ENCODE data around the gene HBEGF. TPM values are rescaled to one million over a fixed set of nuclear protein-coding genes. Genes with fewer than 3 reads are reported as not detected.
A peak's percentile ranks its signal among the peaks of the same experiment; 100 is the strongest.

The HBEGF gene
- total RNA-seq, 2 experiments from 2014 or later = 12.6 to 13.5 TPM

DNA sequence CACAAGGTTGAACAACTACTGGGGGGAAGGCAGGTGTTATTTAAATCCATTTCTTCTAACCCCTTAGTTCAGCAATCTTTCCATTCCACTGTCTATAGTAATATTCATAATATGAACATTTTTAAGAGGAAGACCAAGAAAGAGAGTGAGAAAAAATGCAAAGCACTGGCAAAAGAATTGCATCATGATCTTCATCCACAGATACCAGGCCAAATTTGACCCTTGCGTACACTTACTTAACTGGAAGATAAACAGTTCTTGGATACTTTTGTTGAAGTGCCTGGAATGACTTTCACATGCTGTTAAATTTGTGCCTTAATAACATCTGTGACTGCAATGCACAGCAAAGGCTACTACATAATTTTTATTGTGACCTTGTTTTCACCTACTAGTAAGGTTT lies 45.3 kb downstream of the HBEGF start:
- H3K4me3 Mint-ChIP-seq = peak overlapping the region; percentile 6
- H3K9me3 Mint-ChIP-seq (ENCODE audit: insufficient read depth) = no peaks in the 10 kb centered on the region
- POLR2A ChIA-PET = no interaction called here
- H3K36me3 Mint-ChIP-seq (ENCODE audit: low read depth) = peaks cover 20% of the 10 kb centered on the region
- no peak for ATAC-seq
- peaks cover 33% of the 10 kb centered on the region for H3K4me1 Mint-ChIP-seq (ENCODE audit: low read depth)
- peaks cover 9% of the 10 kb centered on the region for H3K27me3 Mint-ChIP-seq (ENCODE audit: low read depth)
- no peak for DNase-seq
- H3K27ac Mint-ChIP-seq = no peak overlapping the region
- CTCF ChIA-PET = interaction anchor here (0.9 to 4.8 kb wide), 3 partner anchors 29 to 332 kb away, joined by 3 to 27 read pairs (median 6); no protein-coding TSS in a partner anchor

DNA sequence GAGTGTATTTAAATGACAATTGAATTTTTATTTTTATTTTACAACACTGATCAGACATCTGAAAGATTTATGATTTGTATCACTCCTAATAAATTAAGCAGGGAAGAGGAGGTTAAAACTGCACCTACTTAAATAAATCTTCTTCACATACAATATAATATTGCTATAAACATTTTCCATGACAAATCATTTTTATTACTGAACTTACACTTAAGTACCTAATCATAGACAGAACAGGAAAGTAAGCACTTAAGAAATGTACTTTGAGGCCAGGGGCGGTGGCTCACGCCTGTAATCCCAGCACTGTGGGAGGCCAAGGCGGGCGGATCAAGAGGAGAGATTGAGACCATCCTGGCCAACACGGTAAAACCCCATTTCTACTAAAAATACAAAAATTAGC lies 47.3 kb downstream of the HBEGF start:
- CTCF ChIA-PET = interaction anchor here (1.4 to 1.9 kb wide), 2 partner anchors 53 to 55 kb away, joined by 3 to 6 read pairs; no protein-coding TSS in a partner anchor
- POLR2A ChIA-PET = no interaction called here
- Mint-ChIP-seq H3K36me3 (ENCODE audit: low read depth) (peaks cover 24% of the 10 kb centered on the region), H3K9me3 (ENCODE audit: insufficient read depth) (no peaks in the 10 kb centered on the region), H3K4me3 (no peak overlapping the region), H3K27me3 (ENCODE audit: low read depth) (no peaks in the 10 kb centered on the region), H3K4me1 (ENCODE audit: low read depth) (peaks cover 40% of the 10 kb centered on the region), H3K27ac (no peak overlapping the region)
- no peak for DNase-seq
- ATAC-seq = no peak

DNA sequence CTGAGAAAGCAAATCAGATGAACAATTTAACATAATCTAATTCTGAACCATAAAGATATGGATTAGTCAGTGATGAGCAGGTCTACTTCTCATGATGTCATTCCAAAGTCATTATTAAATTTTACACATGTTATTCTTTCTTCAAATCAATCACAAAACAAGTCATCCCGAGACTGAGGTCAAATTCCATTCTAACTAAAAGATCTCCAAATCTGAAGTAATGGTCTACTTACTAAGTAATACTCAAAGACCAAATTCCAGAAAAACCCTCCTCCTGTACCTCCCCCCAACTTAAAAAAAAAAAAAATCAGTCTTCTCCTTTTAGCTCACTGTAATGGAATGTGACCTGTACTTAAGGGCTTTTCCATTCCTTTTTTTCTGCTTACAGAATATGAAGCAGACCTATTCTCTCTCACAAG lies 48.2 kb downstream of the HBEGF start:
- DNase-seq (no peak), ATAC-seq (no peak)
- H3K36me3 Mint-ChIP-seq (ENCODE audit: low read depth) = peaks cover 24% of the 10 kb centered on the region
- H3K4me3 Mint-ChIP-seq = no peak overlapping the region
- no peaks in the 10 kb centered on the region for H3K27me3 Mint-ChIP-seq (ENCODE audit: low read depth)
- H3K9me3 Mint-ChIP-seq (ENCODE audit: insufficient read depth) = no peaks in the 10 kb centered on the region
- H3K4me1 Mint-ChIP-seq (ENCODE audit: low read depth) = peaks cover 47% of the 10 kb centered on the region
- ChIA-PET CTCF (interaction anchor here (1.7 kb wide), 1 partner anchor 54 kb away, joined by 6 read pairs; no protein-coding TSS in a partner anchor), POLR2A (no interaction called here)
- H3K27ac Mint-ChIP-seq = no peak overlapping the region

DNA sequence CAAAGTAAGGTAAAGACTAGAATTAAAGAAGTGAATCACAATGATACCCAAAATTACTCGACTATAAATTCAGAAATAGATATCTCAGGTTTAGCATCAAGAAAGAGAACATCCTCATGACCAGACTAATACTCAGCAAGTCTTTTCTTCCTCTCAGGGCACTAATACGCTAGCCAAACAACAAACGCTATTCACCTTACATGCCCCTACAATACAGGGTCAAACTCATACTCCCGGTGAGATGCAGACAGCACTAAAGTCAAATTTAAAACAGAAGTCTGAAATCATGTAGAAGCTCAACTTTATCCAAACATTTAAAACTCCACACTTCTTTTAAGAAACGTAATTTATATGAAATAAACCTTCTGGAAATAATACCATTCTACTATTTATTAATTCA lies 49.1 kb downstream of the HBEGF start:
- ChIA-PET CTCF (interaction anchor here (0.7 to 1.7 kb wide), 3 partner anchors 16 to 65 kb away, joined by 3 to 6 read pairs (median 4); no protein-coding TSS in a partner anchor), POLR2A (interaction anchor here (0.7 kb wide), 2 partner anchors 49 to 105 kb away, joined by 3 to 4 read pairs; partner anchors contain the start of gene HBEGF)
- no peak overlapping the region for H3K27ac Mint-ChIP-seq
- DNase-seq (no peak), ATAC-seq (no peak)
- H3K4me3 Mint-ChIP-seq = no peak overlapping the region
- H3K27me3 Mint-ChIP-seq (ENCODE audit: low read depth) = no peaks in the 10 kb centered on the region
- H3K4me1 Mint-ChIP-seq (ENCODE audit: low read depth) = peaks cover 49% of the 10 kb centered on the region
- H3K36me3 Mint-ChIP-seq (ENCODE audit: low read depth) = peaks cover 24% of the 10 kb centered on the region
- no peaks in the 10 kb centered on the region for H3K9me3 Mint-ChIP-seq (ENCODE audit: insufficient read depth)

DNA sequence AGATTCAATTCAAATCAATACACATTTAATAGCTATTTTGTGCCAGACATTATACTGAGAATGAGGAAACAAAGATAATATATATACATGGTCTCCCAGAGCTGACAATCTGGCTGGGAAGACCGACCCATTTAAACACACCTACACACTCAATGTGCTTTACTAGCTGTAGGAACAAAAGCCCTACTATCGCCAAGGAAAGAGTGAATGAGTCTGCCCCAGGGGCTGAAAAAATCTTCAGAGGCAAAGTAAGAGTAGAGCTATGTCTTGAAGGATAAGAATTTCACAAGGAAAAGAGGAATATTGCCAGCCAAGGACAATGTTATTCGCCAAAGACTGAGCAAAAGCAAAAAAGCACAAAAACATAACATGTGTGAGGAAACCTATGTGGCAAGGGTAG lies 50.1 kb downstream of the HBEGF start:
- Mint-ChIP-seq H3K27ac (no peak overlapping the region), H3K4me1 (ENCODE audit: low read depth) (peaks cover 41% of the 10 kb centered on the region), H3K9me3 (ENCODE audit: insufficient read depth) (no peaks in the 10 kb centered on the region), H3K4me3 (no peak overlapping the region), H3K36me3 (ENCODE audit: low read depth) (peaks cover 24% of the 10 kb centered on the region), H3K27me3 (ENCODE audit: low read depth) (no peaks in the 10 kb centered on the region)
- ATAC-seq (no peak), DNase-seq (no peak)
- CTCF ChIA-PET = interaction anchor here (0.9 to 1.9 kb wide), 2 partner anchors 49 to 76 kb away, joined by 3 to 6 read pairs; no protein-coding TSS in a partner anchor
- POLR2A ChIA-PET = no interaction called here

DNA sequence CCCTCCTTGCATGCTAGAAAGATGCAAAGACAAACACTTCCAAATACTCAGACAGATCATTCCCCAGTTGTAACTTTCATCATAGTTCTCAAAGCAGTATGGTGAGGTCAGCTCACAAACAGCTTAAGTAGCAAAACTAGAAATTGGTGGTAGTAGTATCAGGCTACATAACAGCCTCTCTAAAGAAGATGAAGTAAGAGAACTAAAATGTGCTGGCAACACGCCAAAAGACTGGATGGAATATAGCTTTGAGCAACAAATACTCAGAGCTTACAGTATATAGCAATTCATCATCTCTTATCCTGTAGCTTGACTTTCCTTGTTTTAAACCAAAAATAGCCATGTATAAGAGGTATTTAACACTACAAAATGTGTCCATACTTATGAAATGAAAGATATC lies 51.0 kb downstream of the HBEGF start:
- Mint-ChIP-seq H3K4me1 (ENCODE audit: low read depth) (peaks cover 38% of the 10 kb centered on the region), H3K27ac (no peak overlapping the region), H3K36me3 (ENCODE audit: low read depth) (peaks cover 28% of the 10 kb centered on the region), H3K4me3 (no peak overlapping the region), H3K27me3 (ENCODE audit: low read depth) (no peaks in the 10 kb centered on the region), H3K9me3 (ENCODE audit: insufficient read depth) (no peaks in the 10 kb centered on the region)
- DNase-seq (no peak), ATAC-seq (no peak)
- POLR2A ChIA-PET = no interaction called here
- CTCF ChIA-PET = interaction anchor here (1.9 kb wide), 1 partner anchor 77 kb away, joined by 6 read pairs; no protein-coding TSS in a partner anchor

DNA sequence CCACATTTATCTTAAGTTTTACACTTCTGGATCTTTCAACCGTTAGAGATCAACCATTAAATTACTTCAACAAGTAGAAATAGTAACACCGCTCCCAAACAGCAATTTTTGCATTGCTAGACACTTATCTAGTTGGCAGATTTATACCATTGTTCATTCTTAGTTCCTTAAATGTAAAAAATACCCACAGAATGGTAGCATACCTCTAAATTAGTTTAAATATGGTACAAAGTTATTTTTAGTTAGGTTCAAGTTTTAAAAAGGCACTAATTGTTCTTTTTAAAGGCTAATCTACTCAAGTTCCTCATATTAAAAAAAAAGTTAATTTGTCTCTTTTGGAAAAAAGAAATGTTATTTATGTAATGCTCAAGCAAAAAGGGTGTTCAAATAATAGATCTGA lies 51.6 kb downstream of the HBEGF start:
- H3K36me3 Mint-ChIP-seq (ENCODE audit: low read depth) = peaks cover 23% of the 10 kb centered on the region
- peaks cover 34% of the 10 kb centered on the region for H3K4me1 Mint-ChIP-seq (ENCODE audit: low read depth)
- H3K27ac Mint-ChIP-seq = no peak overlapping the region
- ATAC-seq (no peak), DNase-seq (no peak)
- ChIA-PET POLR2A (interaction anchor here (0.6 kb wide), 1 partner anchor 8 kb away, joined by 4 read pairs; the partner anchor contains the start of gene PFDN1), CTCF (interaction anchor here (1.4 to 1.9 kb wide), 2 partner anchors 78 kb away, joined by 3 to 6 read pairs; no protein-coding TSS in a partner anchor)
- no peak overlapping the region for H3K4me3 Mint-ChIP-seq
- no peaks in the 10 kb centered on the region for H3K27me3 Mint-ChIP-seq (ENCODE audit: low read depth)
- H3K9me3 Mint-ChIP-seq (ENCODE audit: insufficient read depth) = no peaks in the 10 kb centered on the region

DNA sequence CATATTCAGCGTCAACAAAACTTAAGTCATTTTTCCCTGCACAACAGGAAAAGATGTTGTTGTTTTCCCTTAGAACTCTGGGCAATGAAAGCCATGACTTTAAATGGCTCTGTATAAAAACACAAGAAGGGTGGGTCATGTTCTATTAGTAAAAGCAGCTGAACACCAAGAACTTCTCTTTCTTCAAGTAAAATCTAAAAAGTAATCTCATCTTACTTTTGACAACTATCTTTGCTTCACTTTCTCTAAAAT lies 52.6 kb downstream of the HBEGF start:
- peaks cover 34% of the 10 kb centered on the region for H3K4me1 Mint-ChIP-seq (ENCODE audit: low read depth)

DNA sequence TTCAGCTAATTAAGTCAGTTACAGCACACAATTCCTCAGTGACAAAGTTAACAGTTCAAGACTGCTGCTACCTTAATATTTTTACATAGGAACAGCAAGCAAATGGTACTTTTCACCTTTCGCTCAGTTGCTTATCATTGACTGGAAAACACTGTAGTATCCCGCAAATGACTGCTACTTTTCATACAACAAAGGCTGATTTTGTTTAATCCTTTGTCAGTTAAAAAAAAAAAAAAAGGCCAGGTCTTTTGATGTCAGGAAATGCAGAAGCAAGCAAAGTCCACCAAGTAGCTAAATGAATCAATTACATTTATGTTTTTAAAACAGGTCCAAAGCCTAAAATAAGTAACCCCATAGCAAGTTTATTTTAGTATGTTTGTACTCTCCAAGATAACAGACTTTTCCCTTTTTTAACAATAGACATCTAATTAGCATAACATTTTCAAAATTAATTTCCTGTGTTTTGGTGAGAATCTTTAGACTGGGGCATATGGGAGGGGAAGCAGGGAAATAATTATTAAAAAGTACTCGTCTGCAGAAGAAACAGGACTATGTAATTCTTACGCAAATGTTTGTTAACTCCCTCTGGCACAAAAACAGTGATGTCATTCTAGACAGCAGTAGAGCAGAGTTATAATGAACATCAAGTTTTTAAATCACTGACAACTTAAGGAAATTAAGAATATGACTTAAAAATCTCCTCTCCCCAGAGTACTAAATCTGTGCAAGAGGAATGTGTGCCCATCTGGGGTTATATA lies 53.1 kb downstream of the HBEGF start:
- H3K4me3 Mint-ChIP-seq = no peak overlapping the region
- H3K9me3 Mint-ChIP-seq (ENCODE audit: insufficient read depth) = no peaks in the 10 kb centered on the region
- peaks cover 17% of the 10 kb centered on the region for H3K36me3 Mint-ChIP-seq (ENCODE audit: low read depth)
- peaks cover 33% of the 10 kb centered on the region for H3K4me1 Mint-ChIP-seq (ENCODE audit: low read depth)
- ChIA-PET POLR2A (no interaction called here), CTCF (interaction anchor here (1.0 to 1.6 kb wide), 7 partner anchors 10 to 80 kb away, joined by 3 to 9 read pairs (median 3); partner anchors contain the start of genes HBEGF and PFDN1)
- no peaks in the 10 kb centered on the region for H3K27me3 Mint-ChIP-seq (ENCODE audit: low read depth)
- H3K27ac Mint-ChIP-seq = no peak overlapping the region
- no peak for ATAC-seq
- DNase-seq = no peak

More for the DNA sequence above, 52.6 kb downstream of the HBEGF start:
- Mint-ChIP-seq H3K27me3 (ENCODE audit: low read depth) (no peaks in the 10 kb centered on the region), H3K27ac (no peak overlapping the region), H3K36me3 (ENCODE audit: low read depth) (peaks cover 18% of the 10 kb centered on the region), H3K9me3 (ENCODE audit: insufficient read depth) (no peaks in the 10 kb centered on the region), H3K4me3 (no peak overlapping the region)
- ATAC-seq (no peak), DNase-seq (no peak)
- CTCF ChIA-PET = interaction anchor here (0.6 to 1.5 kb wide), 4 partner anchors 49 to 104 kb away, joined by 3 to 5 read pairs (median 4); partner anchors contain the start of gene HBEGF
- POLR2A ChIA-PET = no interaction called here

DNA sequence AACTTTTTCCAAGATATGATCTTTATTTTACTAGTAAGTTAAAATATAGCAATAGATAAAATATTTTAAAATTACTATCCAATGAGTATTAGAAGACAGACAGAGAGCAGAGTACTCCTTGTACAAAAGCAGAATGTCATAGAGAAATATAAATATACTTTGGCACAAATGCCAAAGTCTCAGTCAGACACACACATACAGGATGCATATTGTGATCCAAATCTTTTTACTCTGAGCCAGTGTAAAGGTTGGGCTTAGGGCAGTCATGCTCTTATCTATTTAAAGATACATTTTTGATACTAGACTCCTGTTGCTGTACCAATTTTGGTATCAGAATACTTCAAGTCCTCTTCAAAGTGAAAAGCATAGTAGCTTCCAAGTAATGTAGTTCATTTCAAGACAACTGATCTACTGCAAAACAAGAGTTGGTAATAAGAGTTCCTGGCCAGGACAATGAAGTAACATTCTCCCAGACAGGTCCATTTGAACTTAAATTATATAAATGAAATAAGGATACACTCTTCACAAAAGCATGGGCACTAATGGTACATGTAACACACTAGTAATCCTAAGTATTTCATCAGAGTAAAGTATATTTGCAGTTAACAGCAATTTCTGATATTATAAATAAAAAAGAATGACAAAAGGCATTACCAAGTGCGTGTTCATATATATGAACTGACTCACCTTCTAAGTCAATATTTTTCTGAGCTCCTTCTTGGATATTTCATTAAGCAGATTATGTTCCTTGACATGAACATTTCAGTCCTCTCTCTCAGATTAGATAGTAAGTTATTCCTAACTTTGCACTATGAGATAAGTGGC lies 54.0 kb downstream of the HBEGF start:
- H3K27ac Mint-ChIP-seq = no peak overlapping the region
- H3K36me3 Mint-ChIP-seq (ENCODE audit: low read depth) = peaks cover 13% of the 10 kb centered on the region
- POLR2A ChIA-PET = no interaction called here
- peaks cover 30% of the 10 kb centered on the region for H3K4me1 Mint-ChIP-seq (ENCODE audit: low read depth)
- H3K27me3 Mint-ChIP-seq (ENCODE audit: low read depth) = no peaks in the 10 kb centered on the region
- no peak overlapping the region for H3K4me3 Mint-ChIP-seq
- CTCF ChIA-PET = interaction anchor here (1.0 to 1.6 kb wide), 5 partner anchors 11 to 81 kb away, joined by 3 to 9 read pairs (median 3); partner anchors contain the start of gene PFDN1
- ATAC-seq = peak; percentile 30
- DNase-seq = no peak
- no peaks in the 10 kb centered on the region for H3K9me3 Mint-ChIP-seq (ENCODE audit: insufficient read depth)

DNA sequence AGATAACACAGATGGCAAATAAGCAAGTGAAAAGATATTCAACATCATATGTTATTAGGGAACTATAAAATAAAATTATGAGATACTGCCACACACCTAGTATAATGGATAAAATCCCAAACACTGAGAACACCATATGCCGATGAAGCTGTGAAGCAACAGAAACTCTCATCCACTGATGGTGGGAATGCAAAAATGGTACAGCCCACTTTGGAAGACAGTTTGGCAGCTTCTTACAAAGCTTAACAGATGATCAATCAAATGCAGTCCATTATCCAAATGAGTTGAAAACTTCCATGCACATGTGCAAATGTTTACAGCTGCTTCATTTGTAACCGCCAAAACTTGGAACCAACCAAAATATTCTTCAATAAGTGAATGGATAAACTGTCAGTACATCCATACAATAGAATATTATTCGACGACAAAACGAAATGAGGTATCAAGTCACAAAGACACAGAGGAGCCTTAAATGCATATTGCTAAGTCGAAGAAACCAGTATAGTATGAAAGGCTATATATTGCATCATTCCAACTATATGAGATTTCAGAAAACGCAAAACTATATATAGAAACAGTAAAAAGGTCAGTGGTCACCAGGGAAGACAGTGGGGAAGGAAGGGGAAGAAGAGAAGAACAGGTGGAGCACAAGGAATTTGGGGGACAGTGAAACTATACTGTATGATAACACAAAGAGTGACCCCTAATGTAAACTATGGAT lies 58.4 kb downstream of the HBEGF start:
- ChIA-PET POLR2A (no interaction called here), CTCF (interaction anchor here (1.2 to 1.7 kb wide), 3 partner anchors 43 to 57 kb away, joined by 3 to 5 read pairs (median 3); no protein-coding TSS in a partner anchor)
- peaks cover 7% of the 10 kb centered on the region for H3K36me3 Mint-ChIP-seq (ENCODE audit: low read depth)
- H3K27me3 Mint-ChIP-seq (ENCODE audit: low read depth) = no peaks in the 10 kb centered on the region
- peaks cover 20% of the 10 kb centered on the region for H3K4me1 Mint-ChIP-seq (ENCODE audit: low read depth)
- no peaks in the 10 kb centered on the region for H3K9me3 Mint-ChIP-seq (ENCODE audit: insufficient read depth)
- DNase-seq = no peak
- no peak for ATAC-seq
- no peak overlapping the region for H3K4me3 Mint-ChIP-seq
- no peak overlapping the region for H3K27ac Mint-ChIP-seq

Measured in activated CD8-positive, alpha-beta T cell treated with anti-CD3 and anti-CD28 coated beads, Interleukin-2, amount 10 ng/mL, durations not matched to agents 7 days and 5 days (primary cell).